ENCODE results near the gene RETREG3.
"Not testable (repeated sequence)": the region's sequence is repeated elsewhere in the genome, so short reads cannot be mapped to it uniquely, and the experiment has no call there.

RETREG3 gene

GRCh38 chr17:42571435-42572225 is 37.5 kb downstream of the RETREG3 start:
- no peak for DNase-seq (ENCODE audit: low read depth in 2 of 2, low spot score in 1 of 2)

DNA sequence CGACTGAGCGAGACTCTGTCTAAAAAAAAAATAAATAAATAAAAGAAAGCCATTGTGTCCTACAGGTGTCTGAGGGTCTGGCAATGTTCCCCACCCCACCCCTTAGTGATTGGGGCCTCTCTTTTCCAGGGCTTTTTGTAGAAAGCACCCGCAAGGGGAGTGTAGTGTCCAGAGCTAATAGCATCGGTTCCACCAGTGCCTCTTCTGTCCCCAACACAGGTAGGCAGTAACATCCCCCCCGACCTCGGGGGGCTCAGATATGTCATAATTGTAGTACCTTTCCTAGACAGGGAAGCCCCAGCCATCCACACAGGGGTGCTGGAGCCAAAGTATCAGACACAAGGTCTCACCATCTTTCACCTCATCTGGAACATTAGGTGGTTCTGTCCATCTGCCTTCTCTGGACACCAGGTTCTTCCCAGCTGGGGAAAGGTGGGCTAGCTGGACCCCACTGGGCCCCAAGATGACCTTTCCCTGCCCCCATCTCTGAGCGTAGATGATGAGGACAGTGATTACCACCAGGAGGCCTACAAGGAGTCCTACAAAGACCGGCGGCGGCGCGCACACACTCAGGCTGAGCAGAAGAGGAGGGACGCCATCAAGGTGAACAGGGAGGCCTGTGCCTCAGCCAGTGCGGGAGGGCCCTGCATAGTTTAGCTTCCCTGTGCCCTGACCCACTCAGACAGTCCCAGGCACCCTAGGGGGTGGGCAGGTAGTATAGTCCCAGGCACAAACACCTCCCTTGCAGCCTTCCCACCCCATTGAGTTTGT is 40.6 kb downstream of the RETREG3 start:
- DNase-seq (ENCODE audit: low read depth in 2 of 2, low spot score in 1 of 2) = no peak

- DNase-seq (ENCODE audit: low read depth in 2 of 2, low spot score in 1 of 2) = peak; percentile 78 to 84
These were observed 42.1 kb downstream of the RETREG3 start, which contains the start of gene MLX for GRCh38 chr17:42566883-42567573. MLX (plus strand) TSS chr17:42567100; CDS start chr17:42567125, 25 bp downstream.

DNA sequence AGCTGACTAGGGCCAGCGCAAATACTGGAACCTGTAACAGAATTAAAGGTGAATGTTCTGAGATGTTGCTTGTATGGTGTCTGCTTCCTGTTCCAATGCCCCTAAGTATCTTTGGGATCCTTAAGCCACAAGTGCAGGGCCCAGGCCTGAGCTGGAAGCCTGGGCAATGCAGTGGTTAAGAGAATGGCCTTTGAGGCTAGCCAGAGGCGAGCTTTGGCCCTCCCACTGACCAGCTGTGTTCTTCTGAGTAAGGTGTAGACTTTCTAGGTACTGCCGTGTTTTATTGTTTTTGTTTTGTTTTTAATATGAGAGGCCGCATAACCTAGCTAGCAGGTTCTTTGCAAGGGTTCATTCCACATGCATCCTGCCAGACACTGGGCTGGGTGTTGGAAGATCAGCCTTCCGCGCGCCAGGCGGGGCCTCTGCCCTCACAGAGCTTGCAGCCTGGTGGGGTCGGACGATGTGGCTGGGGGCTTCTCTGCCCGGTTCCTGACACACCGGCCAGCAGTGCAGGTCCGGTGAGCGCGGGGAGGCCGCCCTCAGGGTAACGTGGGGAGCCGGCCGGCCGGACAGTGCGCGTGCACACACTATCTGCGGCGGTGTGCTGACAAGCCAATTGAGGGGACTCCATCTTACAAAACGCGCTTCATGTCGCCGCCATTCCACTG is 42.8 kb downstream of the RETREG3 start:
- no peak for DNase-seq (ENCODE audit: low read depth in 2 of 2, low spot score in 1 of 2)

DNA sequence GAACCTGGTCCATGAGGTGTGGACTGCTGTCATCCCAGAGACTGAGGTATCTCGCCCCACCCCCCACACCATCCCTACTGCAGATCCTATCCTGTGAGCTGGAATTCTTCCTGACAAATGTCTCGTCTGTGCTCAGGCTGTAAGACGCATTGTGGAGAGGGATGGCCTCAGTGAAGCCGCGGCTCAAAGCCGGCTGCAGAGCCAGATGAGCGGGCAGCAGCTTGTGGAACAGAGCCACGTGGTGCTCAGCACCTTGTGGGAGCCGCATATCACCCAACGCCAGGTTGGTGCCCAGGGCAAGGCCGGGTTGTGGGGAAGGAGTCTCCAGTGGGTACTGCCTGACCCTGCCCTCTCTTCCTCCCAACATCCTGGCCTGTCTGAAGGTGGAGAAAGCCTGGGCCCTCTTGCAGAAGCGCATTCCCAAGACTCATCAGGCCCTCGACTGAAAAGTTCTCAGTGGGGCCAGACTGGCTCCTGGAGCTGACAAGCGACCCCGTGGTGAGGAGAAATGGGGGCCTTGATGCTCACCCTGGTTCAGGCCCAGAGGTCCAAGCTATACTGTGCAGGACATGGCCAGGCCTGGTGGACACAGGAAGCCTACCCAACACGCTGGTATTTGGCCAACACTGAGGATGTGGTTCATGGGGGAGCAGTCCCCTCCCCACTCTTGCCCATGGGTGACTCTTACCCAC is 43.5 kb downstream of the RETREG3 start:
- no peak for DNase-seq (ENCODE audit: low read depth in 2 of 2, low spot score in 1 of 2)

GRCh38 chr17:42564815-42565522 is 44.2 kb downstream of the RETREG3 start:
- no peak for DNase-seq (ENCODE audit: low read depth in 2 of 2, low spot score in 1 of 2)

GRCh38 chr17:42563950-42564349 is 45.2 kb downstream of the RETREG3 start:
- no peak for DNase-seq (ENCODE audit: low read depth in 2 of 2, low spot score in 1 of 2)

GRCh38 chr17:42563543-42563942 is 45.6 kb downstream of the RETREG3 start:
- DNase-seq (ENCODE audit: low read depth in 2 of 2, low spot score in 1 of 2) = no peak

- DNase-seq (ENCODE audit: low read depth in 2 of 2, low spot score in 1 of 2) = no peak
These were observed 46.0 kb downstream of the RETREG3 start for GRCh38 chr17:42563143-42563509.

- DNase-seq (ENCODE audit: low read depth in 2 of 2, low spot score in 1 of 2) = no peak
These were observed 46.6 kb downstream of the RETREG3 start for GRCh38 chr17:42562388-42563142.

DNA sequence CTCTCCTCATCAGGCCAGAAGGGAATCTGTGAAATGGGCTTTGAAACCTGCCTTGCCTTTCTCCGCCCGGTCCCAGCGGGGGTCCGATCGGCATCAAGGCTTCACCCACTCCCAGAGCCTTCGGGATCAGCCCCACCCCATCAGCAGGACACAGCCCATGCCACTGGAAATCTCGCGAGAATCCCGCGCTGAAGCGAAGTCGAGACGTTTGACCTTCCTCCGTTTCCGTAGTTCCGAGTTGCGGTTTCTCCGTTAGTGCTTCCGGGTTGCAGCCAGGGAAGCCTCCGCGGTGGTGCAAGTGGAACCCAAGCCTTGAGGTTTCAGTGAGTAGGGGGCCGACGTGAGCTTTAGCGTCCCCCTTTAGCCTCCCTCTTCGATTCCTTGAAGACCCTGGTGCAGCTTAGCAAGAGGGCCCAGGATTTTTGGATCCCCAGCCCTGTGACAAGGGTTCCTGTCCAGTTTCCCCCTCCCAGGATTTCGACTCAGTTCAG is 47.2 kb downstream of the RETREG3 start, which contains the start of gene COASY:
COASY (plus strand) TSS at position 252 of the 491 bp plus-strand sequence. CDS start 475 bp downstream, outside the sequence.
- peak; percentile 68 to 82 for DNase-seq (ENCODE audit: low read depth in 2 of 2, low spot score in 1 of 2)

- no peak for DNase-seq (ENCODE audit: low read depth in 2 of 2, low spot score in 1 of 2)
These were observed 48.9 kb downstream of the RETREG3 start for GRCh38 chr17:42560246-42560645.

GRCh38 chr17:42559075-42559474 is 50.1 kb downstream of the RETREG3 start:
- DNase-seq (ENCODE audit: low read depth in 2 of 2, low spot score in 1 of 2) = no peak

- DNase-seq (ENCODE audit: low read depth in 2 of 2, low spot score in 1 of 2) = not testable (repeated sequence)
These were observed 53.1 kb downstream of the RETREG3 start for GRCh38 chr17:42555961-42556617.

GRCh38 chr17:42555122-42555622 is 54.0 kb downstream of the RETREG3 start:
- DNase-seq (ENCODE audit: low read depth in 2 of 2, low spot score in 1 of 2) = no peak

- DNase-seq (ENCODE audit: low read depth in 2 of 2, low spot score in 1 of 2) = peak in 1 of 2 donors; percentile 62
These were observed 54.7 kb downstream of the RETREG3 start for GRCh38 chr17:42554250-42555121.

DNA sequence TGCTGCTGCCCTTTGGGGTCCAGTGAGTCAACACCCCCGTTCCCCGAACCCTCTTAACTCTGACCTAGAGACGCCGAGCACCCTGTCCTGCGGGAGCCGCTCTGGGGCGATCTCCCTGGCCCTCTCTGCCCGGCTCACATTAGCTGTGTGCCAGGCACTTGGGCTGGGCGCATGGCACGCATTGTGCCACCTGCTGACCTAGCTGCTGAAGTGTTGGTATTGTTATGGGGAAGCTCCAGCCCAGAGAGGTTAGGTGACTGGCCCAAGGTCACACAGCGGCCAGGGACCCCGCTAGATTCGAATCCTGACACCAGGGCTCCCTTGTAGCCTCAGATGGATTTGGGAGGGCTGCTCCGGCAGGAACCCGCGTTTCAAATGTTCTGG is 55.3 kb downstream of the RETREG3 start:
- no peak for DNase-seq (ENCODE audit: low read depth in 2 of 2, low spot score in 1 of 2)
